DMS153 treated with DMSO at 0.1 percent for 48 hours (cell line): ENCODE measurements around the gene TEX19.
"Not testable (repeated sequence)": the region's sequence is repeated elsewhere in the genome, so short reads cannot be mapped to it uniquely, and the experiment has no call there.

Source experiments
- DNase-seq: peaks from one replicate; lab custom pipeline; 2025; ENCODE audit not compliant: unreplicated experiment; lab: John Stamatoyannopoulos, UW

The TEX19 gene

DNA sequence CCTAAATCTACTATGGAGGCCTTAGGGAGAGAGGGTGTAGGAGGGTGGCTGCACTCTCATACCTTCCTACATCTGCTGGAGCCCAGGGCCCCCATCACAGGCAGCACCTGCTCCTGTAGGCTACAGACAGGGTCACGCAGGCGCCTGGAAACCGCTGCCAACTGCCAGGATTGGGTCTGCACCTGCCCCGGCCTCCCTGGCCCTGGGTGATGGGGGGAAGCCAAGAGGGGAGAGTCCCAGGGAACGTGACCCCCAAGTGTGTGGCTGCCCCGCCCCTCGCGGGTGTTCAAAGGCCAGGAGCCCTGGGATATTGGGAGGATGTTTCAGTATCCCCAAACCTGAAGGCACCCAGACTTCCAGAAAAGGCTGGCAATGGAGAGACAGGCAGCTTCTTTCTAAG lies 5.6 kb upstream of the TEX19 start:
- DNase-seq, result no peak

DNA sequence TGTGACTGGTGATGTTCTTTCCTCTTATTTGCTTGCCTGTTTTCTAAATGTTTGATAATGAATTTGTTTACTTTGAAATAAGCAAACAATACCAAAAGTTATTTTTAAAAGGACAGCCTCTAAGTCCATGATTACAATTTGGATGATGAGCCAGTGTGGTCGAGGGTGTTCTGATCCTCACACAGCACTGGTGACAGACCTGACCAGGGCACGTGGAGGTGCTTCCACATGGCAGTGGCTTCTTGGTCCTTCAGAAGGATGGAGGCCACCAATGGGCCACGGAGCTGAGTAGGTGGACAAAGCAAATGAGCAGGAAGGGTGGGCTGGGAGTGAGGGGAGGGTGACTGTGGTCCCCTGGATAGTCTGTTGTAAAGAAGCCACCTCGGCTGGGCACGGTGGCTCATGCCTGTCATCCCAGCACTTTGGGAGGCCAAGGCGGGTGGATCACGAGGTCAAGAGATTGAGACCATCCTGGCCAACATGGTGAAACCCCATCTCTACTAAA lies 4.2 kb upstream of the TEX19 start:
- DNase-seq, result no peak

DNA sequence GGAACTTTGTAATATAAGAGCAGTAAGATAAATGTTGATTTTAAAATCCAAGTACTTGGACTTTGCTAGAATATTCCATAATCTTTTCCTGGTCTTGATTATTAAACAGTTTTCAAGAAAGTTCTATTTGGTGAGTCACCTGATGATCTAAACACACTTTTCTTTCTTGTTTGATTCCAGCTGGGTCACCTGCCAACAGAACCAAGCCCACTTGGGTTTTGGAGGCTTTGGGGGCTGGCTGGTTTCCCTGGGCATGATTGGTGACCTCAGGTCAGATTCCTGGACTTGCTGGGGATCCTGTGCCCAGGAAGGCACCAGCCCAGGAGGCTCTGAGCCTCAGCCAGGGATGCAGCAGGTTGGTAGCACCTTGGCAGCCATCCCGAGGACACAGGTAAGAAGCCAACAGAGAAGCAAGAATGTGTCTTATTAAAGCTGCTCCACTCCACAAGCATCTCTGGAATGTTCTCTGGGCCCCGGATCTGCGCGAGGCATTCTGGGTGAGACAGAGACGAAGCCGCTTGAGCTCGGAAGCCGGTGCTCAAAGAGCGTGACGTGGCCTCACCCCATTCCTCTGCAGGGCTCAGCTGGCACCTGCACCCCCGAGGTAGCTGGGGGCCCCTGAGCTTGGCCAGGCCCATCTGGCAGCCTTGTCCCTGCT lies 3.1 kb upstream of the TEX19 start:
- no peak for DNase-seq

DNA sequence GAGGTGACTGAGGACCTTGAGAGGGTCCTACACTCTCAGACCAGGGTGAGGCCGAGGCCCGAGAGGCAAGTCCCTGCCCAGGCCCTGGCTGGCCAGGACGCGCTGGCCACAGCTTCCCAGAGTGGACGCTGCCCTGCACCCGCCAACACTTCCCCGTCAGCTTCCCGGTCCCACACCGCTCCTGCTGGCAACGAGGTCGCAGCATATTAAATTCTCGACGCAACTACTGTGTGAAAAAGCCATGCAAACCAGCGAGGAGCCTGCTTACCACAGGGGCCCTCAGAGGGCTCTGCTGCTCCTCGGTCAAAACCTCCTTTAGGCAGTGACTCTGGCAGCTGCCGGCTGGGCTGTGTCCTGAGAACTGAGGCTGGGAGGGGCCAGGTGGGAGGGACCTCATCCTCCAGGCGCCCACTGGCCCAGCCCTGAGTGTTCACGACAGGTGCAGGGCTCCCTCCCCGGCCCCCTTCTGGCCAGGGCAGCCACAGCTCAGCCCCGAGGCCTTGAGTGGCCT lies 2.1 kb upstream of the TEX19 start:
- peak; percentile 27 for DNase-seq

DNA sequence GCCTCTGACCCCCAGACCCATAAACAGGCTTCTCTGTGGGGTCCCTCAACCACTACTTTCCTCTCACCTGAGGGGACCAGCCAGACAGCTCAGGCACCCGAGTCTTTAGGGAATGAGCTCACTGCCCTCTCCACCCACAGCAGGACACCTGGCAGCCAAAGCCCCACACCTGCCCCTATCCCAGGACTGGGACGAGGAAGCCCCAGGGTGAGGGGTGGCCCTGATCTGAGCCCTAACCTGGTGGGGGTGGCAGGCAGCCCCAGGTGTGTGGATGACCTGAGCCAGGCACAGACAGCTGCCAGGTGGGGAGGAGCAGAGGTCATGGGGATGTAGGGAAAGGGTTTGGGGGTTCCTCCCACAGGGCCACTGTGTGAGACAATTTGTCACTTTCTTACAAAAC lies 1.7 kb upstream of the TEX19 start:
- DNase-seq, result no peak

DNA sequence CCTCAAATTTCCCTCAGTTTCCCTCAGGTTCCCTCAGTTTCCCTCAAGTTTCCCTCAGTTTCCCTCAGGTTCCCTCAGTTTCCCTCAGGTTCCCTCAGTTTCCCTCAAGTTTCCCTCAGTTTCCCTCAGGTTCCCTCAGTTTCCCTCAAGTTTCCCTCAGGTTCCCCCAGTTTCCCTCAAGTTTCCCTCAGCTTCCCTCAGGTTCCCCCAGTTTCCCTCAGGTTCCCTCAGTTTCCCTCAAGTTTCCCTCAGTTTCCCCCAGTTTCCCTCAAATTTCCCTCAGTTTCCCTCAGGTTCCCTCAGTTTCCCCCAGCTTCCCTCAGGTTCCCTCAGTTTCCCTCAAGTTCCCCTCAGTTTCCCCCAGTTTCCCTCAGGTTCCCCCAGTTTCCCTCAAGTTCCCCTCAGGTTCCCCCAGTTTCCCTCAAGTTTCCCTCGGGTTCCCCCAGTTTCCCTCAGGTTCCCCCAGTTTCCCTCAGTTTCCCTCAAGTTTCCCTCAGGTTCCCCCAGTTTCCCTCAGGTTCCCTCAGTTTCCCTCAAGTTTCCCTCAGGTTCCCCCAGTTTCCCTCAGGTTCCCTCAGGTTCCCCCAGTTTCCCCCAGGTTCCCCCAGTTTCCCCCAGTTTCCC lies 516 bp downstream of the TEX19 start:
- DNase-seq, result not testable (repeated sequence)

DNA sequence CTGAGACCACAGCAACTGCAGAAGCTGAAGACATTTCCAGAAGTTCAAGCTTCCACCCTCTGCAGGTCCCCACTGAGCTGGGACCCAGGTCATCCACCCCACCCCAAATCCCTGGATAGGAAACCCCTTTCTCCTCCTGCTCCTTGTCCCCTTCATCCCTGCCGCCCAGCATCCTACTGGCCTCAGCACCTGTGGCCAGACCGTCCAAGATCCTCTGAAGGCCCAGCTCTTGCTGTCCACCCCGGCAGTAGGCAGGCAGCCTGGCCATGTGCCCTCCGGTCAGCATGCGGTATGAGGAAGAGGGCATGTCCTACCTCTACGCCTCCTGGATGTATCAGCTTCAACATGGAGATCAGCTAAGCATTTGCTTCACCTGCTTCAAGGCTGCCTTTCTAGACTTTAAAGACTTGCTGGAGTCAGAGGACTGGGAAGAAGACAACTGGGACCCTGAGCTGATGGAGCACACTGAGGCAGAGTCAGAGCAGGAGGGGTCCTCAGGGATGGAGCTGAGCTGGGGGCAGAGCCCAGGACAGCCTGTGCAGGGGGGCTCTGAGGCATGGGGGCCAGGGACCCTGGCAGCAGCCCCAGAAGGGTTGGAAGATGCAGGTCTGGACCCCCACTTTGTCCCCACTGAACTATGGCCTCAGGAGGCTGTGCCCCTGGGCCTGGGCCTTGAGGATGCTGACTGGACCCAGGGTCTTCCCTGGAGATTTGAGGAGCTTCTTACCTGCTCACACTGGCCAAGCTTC lies 3.0 kb downstream of the TEX19 start:
- DNase-seq, result no peak

DNA sequence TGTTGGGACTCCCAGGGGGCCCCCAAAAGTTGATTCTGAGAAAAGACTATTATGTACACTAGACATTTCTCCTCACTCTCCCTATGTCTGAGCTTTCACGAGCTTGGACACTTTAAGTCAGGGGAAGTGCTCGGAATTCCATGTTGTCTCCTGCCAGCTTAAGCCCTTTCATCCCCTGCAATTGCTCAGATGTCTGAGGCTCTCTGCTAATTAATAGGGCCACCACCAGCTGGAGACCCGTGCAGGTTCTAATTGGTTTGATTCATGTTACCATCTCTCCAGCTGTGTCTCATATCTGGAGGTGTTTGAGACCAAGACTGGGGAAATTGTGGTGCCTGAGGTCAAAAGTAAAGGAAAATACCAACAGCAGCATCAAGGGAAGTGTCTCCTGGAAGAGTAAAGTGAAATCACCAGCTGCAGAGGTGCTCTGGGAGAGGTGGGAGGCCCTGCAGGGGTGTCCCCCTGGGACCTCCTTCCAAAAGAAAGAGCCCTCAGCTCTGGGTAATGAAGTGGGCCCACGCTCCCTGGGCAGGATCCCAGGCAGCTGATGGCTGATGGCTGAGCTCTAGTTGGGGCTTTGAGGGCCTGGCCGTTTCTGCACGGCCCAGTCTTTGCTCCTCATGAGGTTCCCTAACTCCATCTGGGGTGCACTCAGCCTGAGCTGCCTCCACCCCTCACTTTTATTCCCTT lies 6.7 kb downstream of the TEX19 start:
- no peak for DNase-seq

DNA sequence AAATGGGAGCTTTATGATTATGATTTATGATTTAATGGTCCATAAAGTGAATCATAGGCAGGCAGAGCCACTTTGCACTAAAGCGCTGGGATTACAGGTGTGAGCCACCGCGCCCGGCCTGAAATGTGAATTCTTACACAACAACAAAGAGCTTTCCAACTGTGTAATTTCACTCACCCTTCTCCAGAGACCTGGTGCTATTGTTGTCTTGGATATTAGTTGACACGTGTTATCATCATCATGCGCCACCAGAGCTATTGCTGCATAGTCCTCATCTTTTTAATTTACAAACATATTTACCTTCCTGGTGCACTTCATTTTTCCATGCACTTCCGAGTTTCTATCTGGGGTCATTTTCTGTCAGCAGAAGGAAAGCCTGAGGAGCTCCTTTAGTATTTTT lies 7.7 kb downstream of the TEX19 start:
- DNase-seq, result no peak

DNA sequence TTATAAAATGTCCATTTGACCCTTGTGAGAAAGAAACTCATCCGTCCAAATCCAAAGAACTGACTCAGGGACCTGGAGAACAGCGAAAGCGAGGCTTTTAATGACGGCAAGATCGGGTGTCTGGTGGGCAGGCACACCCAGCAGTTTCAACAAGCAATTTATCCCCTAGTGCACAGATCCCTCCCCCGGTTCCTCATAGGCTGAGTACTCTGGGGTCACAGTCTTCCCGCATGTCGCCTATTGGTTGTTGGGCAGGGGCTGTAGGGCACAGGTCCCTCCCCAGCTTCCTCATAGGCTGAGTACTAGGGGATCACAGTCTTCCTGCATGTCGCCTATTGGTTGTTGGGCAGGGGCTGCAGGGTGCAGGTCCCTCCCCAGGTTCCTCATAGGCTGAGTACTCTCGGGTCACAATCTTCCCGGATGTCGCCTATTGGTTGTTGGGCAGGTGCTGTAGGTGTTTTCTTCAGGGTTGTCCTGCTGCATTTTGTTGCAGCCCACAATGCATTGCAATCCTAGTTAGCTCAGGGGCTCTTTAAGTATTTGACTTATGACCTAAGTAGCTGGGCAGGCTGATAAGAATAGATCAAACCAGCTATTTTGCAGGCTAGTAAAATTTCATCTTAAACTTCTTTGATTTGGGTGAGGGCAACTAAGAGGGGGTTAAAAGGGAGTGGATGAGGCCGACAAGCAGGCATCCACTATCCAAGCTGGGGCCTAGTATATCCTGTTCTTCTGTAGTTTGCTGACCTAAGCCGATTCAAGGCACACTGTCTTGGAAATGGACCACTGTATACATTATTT lies 8.9 kb downstream of the TEX19 start:
- DNase-seq, result no peak

DNA sequence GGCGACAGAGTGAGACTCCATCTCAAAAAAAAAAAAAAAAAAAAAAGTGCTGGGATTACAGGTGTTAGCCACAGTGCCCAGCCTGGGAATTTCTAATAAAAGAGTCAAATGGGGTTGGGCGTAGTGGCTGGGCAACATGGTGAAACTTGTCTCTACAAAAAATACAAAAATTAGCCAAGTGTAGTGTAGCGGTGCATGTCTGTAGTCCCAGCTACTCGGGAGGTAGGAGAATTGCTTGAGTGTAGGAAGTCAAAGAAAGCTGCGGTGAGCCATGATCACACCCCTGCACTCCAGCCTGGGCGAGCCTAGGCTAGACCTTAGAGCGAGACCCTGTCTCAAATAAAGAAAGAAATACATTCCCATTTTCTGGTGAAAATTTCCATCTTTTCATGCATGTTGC lies 10.2 kb downstream of the TEX19 start:
- no peak for DNase-seq

DNA sequence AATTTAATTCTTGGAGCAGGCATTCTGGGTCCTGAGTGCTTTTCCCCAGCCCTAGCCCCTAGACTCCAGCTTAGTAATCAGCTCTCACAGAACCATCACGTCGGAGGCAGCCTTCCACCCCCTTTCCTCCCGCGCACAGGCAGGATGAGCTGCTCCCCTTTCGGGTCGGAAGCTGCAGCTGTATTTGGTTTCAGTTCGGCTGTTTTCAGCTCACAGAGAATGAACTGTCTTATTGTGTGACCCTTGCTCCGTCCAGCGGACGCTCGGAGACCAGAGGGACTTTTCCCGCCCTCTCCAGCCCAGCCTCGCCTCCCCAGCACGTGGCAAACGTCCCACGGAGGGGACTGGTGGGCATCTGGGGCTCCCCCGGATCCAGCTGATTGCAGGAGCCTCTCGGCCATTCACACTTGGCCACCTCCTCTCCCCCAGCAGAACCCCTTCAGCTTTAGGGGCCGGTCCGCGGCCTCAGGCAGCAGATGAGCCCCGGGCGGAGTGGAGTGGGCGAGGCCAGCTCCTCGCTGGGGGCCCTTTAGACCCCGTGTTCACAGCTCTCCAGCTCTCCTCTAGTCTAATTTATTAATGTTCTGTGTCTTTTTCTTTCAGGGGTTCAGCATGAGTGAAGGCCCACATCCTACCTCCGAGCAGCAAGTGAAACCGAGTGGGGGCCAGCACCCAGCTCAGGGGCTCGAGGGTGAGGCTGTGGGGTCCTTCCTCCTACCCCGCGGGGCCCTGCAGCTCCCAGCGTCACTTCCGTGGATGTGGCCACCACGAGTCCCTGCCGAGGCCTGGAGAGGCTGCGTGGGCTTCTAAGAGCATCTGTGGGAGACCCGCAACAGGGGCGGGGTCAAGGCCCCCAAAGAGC lies 11.7 kb downstream of the TEX19 start:
- no peak for DNase-seq

DNA sequence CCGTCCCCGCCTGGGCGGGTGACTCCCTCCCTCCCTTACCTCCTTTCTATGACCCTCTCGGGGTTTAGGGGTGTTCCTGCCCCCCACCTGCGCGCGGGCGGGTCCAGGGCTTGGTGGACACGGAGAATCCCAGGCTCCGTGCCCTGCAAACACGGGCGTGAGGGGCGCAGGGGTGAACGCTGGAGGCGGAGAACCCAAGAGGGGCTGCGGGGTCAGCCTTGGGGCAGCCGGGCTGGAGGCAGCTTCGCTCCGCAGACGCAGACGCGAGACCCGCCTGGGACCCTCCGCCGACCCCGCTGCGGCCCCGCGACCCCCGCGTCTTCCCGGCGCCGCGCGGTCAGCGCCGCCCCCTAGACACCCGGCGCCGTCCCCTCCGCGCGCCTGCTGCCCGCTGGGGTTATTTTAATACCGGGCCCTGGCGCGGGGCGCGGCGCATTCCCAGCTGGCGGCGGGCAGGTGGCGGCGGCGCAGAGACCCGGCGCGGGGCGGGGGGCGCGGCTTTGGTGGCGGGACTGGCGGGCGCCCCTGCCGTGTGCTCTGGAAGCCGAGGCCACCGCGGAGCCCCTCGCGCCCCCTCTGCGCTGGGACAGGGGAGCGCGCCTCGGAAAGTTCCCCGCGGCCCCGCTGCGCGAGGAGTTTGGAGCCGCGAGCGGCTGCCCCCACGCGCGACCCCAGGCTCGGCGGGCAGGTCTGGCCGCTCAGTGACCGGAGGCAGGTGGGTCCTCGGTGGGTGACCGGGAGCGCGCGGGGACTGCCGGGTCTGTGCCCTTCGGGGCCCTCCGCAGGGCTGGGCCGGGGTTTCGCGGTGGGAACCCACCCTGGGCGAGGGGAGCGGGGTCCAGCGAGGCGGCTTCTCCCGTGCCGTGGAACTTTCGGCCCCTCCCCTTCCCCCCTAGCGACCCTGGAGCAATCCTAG lies 12.5 kb downstream of the TEX19 start, which contains the start of gene UTS2R:
UTS2R (plus strand) TSS at position 433 of the 916 bp plus-strand sequence. CDS start 2,560 bp downstream, outside the sequence.
- no peak for DNase-seq

DNA sequence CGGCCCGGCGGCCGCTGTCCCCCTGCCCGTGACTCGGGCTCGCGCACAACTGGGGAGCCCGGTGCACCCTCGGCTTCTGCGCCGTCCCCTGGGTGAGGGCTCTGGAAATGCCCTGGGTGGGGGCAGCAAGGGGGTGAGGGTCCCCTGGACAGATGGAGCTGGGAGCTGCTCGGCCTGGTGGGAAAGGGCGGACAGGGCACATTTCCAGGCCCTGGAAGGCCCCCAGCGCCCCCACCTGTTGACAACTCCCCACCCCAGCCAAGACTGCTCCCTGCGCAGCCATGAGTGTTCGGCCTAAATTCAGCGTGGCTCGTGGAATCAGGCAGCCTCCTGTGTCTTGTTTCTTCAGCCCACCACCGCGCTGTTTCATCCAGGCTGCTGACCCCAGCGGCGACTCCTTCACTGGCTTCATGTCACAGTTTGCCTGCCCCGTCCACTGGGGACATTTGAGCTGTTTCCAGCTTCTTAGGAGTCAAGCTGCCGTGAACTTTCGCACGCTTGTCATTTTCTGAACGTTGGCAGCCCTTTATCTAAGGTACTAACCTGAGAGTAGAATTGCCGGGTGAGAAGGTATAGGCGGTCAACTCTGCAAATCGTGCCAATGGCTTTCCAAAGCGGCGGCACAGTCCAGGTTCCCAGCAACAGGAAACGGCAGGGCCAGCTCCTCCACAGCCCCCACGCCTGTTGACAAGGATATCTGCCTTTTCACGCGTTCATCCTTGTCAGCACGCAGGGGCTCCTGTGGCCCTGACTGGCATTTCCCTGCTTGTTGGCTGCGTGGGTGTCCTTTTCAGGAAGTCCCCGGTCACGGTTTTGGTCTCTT lies 13.4 kb downstream of the TEX19 start:
- no peak for DNase-seq

DNA sequence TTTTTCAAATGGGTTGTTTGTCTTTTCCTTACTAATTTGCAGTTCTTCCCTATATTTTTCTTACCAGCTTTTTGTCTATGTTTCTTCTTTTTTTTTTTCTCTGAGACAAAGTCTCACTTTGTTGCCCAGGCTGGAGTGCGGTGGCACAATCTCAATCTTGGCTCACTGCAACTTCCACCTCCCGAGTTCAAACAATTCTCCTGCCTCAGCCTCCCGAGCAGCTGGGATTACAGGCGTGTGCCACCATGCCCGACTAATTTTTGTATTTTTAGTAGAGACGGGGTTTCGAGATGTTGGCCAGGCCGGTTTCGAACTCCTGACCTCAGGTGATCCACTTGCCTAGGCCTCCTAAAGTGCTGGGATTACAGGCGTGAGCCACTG lies 14.0 kb downstream of the TEX19 start:
- not testable (repeated sequence) for DNase-seq

DNA sequence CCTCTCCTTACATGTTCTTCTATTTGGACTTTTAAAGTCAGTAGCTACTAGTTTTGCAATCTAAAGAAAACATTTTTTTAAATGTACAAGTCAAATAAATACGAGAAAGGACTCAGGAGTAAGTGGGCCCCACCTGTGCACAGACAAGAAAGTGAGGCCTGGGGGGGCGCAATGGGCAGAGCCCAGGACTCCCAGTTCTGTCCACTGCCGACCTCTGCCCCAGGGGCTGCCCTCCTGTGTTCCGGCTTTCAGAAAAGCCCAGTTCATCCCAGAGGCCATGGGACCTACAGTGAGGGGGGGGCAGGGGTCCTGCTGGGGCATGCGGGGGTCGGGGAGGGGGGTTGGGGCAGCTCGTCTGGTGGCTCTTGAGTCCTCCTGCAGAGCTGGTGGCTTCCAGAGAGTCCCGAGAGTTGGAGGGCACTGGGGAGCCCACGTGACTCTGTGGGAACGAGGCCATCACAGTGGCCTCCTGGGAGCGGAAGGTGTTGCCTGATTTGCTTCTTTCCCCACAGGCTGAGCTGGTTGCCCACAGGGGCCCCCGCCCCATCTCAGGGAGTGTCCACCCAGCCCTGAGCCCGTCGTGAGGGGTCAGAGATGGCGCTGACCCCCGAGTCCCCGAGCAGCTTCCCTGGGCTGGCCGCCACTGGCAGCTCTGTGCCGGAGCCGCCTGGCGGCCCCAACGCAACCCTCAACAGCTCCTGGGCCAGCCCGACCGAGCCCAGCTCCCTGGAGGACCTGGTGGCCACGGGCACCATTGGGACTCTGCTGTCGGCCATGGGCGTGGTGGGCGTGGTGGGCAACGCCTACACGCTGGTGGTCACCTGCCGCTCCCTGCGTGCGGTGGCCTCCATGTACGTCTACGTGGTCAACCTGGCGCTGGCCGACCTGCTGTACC lies 14.9 kb downstream of the TEX19 start:
- DNase-seq, result no peak
